Upper lobe of left lung (tissue), 6 donors: ENCODE measurements around the gene TMEM259. TPM values are rescaled to one million over a fixed set of nuclear protein-coding genes. Genes with fewer than 3 reads are reported as not detected.
A peak's percentile ranks its signal among the peaks of the same experiment; 100 is the strongest.

Experiments
- ATAC-seq, 2 donors: fragments of 200-7000 bp; cut with Tn5 transposase; one replicate each; pipeline ENCODE4 v1.9.1; 2022; ENCODE audit warnings: mild to moderate bottlenecking in 2 of 2, moderate library complexity in 2 of 2; ENCODE audit not compliant: low FRiP score in 2 of 2
- DNase-seq, 2 donors: peaks; one replicate each; pipeline ENCODE4 v3.0.0-alpha.2; 2019 to 2020
- H3K27ac ChIP-seq, 4 donors: fragments of 200-600 bp; sonication (generic); one replicate each; pipeline ENCODE4 v1.5.1; 2016 to 2019
- H3K27me3 ChIP-seq, 4 donors: fragments of 200-600 bp; sonication (generic); one replicate each; pipeline ENCODE4 v1.5.1; 2017 to 2019
- H3K36me3 ChIP-seq, 4 donors: fragments of 200-600 bp; sonication (generic); one replicate each; pipeline ENCODE4 v1.5.1; 2016 to 2019
- H3K4me1 ChIP-seq, 4 donors: fragments of 200-600 bp; sonication (generic); one replicate each; pipeline ENCODE4 v1.5.1; 2018 to 2019
- H3K4me3 ChIP-seq, 4 donors: fragments of 200-600 bp; sonication (generic); one replicate each; pipeline ENCODE4 v1.5.1; 2017 to 2019; ENCODE audit warnings: mild to moderate bottlenecking in 2 of 4, moderate library complexity in 1 of 4
- H3K9me3 ChIP-seq, 4 donors: fragments of 200-600 bp; sonication (generic); one replicate each; pipeline ENCODE4 v1.5.1; 2018 to 2019
- CTCF ChIP-seq, 6 experiments: fragments of 450-650 bp in 4 of 6; fragments of 200-600 bp in 2 of 6; sonication (generic) in 2 of 6; IDR thresholded peaks; one replicate each; pipeline ENCODE4 v1.5.1; 2016 to 2019; ENCODE audit warnings: antibody characterized with exemption in 6 of 6
- EP300 ChIP-seq, 4 donors: sonication (generic); formaldehyde crosslinking; IDR thresholded peaks; one replicate each; pipeline ENCODE4 v1.5.1; 2017; ENCODE audit warnings: antibody characterized with exemption in 4 of 4, control low read depth in 2 of 4
- POLR2A ChIP-seq, 4 donors: fragments of 450-650 bp; IDR thresholded peaks; one replicate each; pipeline ENCODE4 v1.5.1; 2016 to 2017; ENCODE audit warnings: antibody characterized with exemption in 4 of 4, mild to moderate bottlenecking in 2 of 4
- POLR2AphosphoS5 ChIP-seq, 2 donors: sonication (generic); formaldehyde crosslinking; IDR thresholded peaks; one replicate each; pipeline ENCODE4 v1.5.1; 2017; ENCODE audit warnings: antibody characterized with exemption in 2 of 2
- WGBS, 2 donors: methylation state at CpG; one replicate each; pipeline ENCODE4 v1.1.5; 2017 to 2018; 5-methylcytosine and 5-hydroxymethylcytosine counted together
- total RNA-seq, 6 donors: library from RNA; depleted of rRNA in 4 of 6; stranded (reverse); fragments of >200 nt in 4 of 6; gene quantifications; one replicate each; pipeline versions ENCODE4 v1.1.0 to v1.2.1, GENCODE V29; 2016 to 2021
- donor health status: DM: no; HTN: no; CAD: no; lungs with moderate emphysema.
- donor health status: DM: no; HTN: yes; CAD: no; lungs with severe emphysema.

The TMEM259 gene
- total RNA-seq, 6 donors from 2014 or later, result 143 to 643 (median 208) TPM

DNA sequence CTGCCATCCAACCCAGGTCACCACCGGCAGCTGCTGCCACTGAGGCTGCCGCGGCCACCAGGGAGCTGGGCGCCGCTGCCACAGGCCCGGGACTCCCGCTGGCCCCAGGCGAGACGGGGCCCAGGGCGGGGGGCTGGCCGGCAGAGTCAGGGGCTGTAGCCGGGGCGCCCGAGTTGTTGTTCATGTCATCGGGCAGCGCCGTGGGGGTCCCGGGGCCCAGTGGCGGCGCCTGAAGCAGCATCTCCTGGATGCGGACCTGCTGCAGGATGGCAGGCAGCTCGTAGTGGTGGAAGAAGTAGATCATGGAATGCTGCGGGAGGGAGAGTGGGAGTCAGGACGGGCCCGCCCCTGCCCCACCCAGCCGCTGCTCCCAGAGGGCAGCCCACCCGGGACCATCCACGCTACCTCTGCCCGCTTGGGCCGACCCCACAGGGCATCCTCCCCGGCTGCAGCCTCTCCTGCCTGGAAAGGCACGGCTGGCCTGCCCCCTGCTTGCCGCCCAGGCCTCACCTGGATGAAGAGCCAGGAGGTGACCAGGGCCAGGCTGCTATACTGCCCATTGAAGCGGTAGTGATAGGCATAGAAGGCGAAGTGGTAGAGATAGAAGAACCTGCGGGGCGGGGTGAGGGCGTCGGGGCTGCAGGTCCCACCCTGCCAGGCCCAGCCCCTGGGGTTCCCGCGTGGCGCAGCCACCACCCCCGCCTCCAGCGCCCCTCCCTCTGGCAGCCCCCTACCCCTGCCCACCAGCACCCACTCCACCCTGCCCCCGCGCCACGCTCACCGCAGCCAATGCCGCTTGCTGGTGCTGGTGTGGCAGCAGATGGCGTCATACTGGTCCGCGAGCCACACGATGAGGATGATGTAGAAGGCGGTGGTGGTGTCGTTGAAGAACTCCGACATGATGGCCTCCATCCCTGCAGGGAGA is 10.1 kb downstream of the TMEM259 start:
- H3K9me3 ChIP-seq, result no peaks in the 10 kb centered on the region
- H3K36me3 ChIP-seq, result peaks cover 13 to 76% (median 62%) of the 10 kb centered on the region in 4 donors
- WGBS, 2 donors, result 93 to 94% methylated on average over 41 to 54 of the region's 56 CpGs
- peaks cover 6 to 14% (median 9%) of the 10 kb centered on the region in 4 donors for H3K4me1 ChIP-seq
- TF ChIP-seq EP300 (IDR thresholded peaks at IDR 0.05) (no peak), POLR2AphosphoS5 (IDR thresholded peaks at IDR 0.05) (no peak), POLR2A (IDR thresholded peaks at IDR 0.05) (no peak), CTCF (IDR thresholded peaks at IDR 0.05) (no peak)
- peak in 1 of 2 donors; percentile 82 for DNase-seq
- no peak for ATAC-seq
- H3K27ac ChIP-seq, result peak overlapping the region in 1 of 4 donors; percentile 7
- no peak overlapping the region for H3K4me3 ChIP-seq
- H3K27me3 ChIP-seq, result no peaks in the 10 kb centered on the region

GRCh38 chr19:1009981-1010538 is 10.9 kb downstream of the TMEM259 start:
- 53 to 91% methylated on average over 3 to 20 of the region's 29 CpGs for WGBS, 2 donors
- TF ChIP-seq EP300 (IDR thresholded peaks at IDR 0.05) (no peak), POLR2A (IDR thresholded peaks at IDR 0.05) (no peak), POLR2AphosphoS5 (IDR thresholded peaks at IDR 0.05) (no peak), CTCF (IDR thresholded peaks at IDR 0.05) (no peak)
- no peak overlapping the region for H3K4me3 ChIP-seq
- H3K9me3 ChIP-seq, result no peaks in the 10 kb centered on the region
- peaks cover 3 to 6% (median 4%) of the 10 kb centered on the region in 4 donors for H3K4me1 ChIP-seq
- H3K36me3 ChIP-seq, result peaks cover 13 to 75% (median 61%) of the 10 kb centered on the region in 4 donors
- H3K27ac ChIP-seq, result peak overlapping the region; percentile 17 to 30 (median 18)
- DNase-seq, result peak in 1 of 2 donors; percentile 79
- peak in 1 of 2 donors; percentile 12 for ATAC-seq
- no peaks in the 10 kb centered on the region for H3K27me3 ChIP-seq

GRCh38 chr19:1009041-1009980 is 11.6 kb downstream of the TMEM259 start:
- Histone ChIP-seq H3K27ac (peak overlapping the region; percentile 17 to 54 (median 24)), H3K4me3 (peak overlapping the region in 1 of 4 donors; percentile 10)
- peak in 1 of 2 donors; percentile 59 for ATAC-seq

More at GRCh38 chr19:1009041-1009980, 11.6 kb downstream of the TMEM259 start:
- H3K27me3 ChIP-seq, result no peaks in the 10 kb centered on the region
- peak in 1 of 2 donors; percentile 89 for DNase-seq
- 84 to 85% methylated on average over 43 to 83 of the region's 92 CpGs for WGBS, 2 donors
- H3K4me1 ChIP-seq, result peaks cover 0 to 4% (median 3%) of the 10 kb centered on the region in 4 donors
- H3K9me3 ChIP-seq, result no peaks in the 10 kb centered on the region
- peaks cover 13 to 69% (median 58%) of the 10 kb centered on the region in 4 donors for H3K36me3 ChIP-seq
- peak in 1 of 2 donors; percentile 17 for TF ChIP-seq POLR2AphosphoS5 (IDR thresholded peaks at IDR 0.05)
- no peak for TF ChIP-seq EP300 (IDR thresholded peaks at IDR 0.05)
- TF ChIP-seq CTCF (IDR thresholded peaks at IDR 0.05), result no peak
- TF ChIP-seq POLR2A (IDR thresholded peaks at IDR 0.05), result no peak
